ENCODE results near the gene UGT1A10.
"Not testable (repeated sequence)": the region's sequence is repeated elsewhere in the genome, so short reads cannot be mapped to it uniquely, and the experiment has no call there.

Gene UGT1A10

GRCh38 chr2:233746475-233747282 is 110.4 kb downstream of the UGT1A10 start:
- DNase-seq: no peak

GRCh38 chr2:233747283-233747544 is 111.0 kb downstream of the UGT1A10 start:
- DNase-seq: no peak

DNA sequence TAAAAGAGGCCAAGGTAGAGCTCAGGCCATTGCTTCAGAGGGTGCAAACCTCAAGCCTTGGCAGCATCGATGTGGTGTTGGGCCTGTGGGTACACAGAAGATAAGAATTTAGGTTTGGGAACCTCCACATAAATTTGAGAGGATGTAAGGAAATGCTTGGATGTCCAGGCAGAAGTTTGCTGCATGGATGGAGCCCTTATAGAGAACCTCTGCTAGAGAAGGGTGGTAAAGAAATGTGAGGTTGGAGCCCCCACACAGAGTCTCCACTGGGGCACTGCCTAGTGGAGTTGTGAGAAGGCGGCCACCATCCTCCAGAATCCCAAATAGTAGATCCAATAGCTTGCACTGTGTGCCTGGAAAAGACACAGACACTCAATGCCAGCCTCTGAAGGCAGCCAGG is 114.4 kb downstream of the UGT1A10 start:
- not testable (repeated sequence) for DNase-seq

- DNase-seq: not testable (repeated sequence)
Observed at GRCh38 chr2:233751212-233752009, 115.2 kb downstream of the UGT1A10 start.

- DNase-seq: no peak
Observed at GRCh38 chr2:233754872-233755611, 118.8 kb downstream of the UGT1A10 start.

DNA sequence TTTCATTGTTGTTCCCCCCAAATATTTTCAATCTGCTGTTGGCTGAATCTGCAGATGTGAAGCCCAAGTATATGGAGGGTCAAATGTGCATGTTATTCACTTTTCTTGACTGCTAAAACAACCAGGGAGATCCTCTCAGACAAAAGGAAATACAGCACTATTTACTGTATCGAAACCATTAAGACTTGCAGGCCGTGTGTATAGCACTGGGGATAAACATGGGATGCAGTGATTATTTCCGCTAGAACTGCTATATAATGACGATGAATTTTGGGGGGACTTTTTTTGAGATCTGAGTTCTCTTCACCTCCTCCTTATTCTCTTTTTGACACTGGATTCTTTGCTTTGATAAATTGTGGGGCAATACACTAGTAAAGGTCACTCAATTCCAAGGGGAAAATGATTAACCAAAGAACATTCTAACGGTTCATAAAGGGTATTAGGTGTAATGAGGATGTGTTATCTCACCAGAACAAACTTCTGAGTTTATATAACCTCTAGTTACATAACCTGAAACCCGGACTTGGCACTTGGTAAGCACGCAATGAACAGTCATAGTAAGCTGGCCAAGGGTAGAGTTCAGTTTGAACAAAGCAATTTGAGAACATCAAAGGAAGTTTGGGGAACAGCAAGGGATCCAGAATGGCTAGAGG is 120.3 kb downstream of the UGT1A10 start:
- DNase-seq: no peak

- no peak for DNase-seq
Observed at GRCh38 chr2:233758141-233758540, 121.9 kb downstream of the UGT1A10 start.

DNA sequence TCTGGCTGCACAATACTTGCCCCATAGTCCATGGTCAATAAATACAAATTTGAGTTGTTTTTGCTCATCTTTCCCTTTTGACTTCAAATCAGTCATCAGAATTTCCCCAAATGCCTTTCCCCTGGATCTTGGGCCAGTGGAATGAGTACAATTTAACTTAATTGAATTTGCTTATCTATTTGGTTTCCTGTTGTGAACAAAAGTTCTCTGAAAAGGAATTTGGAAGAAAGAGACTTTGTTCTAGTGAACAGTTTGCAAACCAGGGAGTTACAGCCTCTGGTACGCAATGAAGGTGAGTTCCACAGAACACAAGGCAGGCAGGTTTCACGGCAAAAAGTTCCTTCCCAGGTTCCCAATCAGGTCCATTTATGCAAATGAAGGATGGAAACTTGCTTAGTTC is 122.6 kb downstream of the UGT1A10 start:
- no peak for DNase-seq

- no peak for DNase-seq
Observed at GRCh38 chr2:233760043-233760442, 123.8 kb downstream of the UGT1A10 start, which contains the start of gene UGT1A1. Gene UGT1A1 (plus strand): TSS chr2:233760270. CDS start chr2:233760288, 18 bp downstream.

DNA sequence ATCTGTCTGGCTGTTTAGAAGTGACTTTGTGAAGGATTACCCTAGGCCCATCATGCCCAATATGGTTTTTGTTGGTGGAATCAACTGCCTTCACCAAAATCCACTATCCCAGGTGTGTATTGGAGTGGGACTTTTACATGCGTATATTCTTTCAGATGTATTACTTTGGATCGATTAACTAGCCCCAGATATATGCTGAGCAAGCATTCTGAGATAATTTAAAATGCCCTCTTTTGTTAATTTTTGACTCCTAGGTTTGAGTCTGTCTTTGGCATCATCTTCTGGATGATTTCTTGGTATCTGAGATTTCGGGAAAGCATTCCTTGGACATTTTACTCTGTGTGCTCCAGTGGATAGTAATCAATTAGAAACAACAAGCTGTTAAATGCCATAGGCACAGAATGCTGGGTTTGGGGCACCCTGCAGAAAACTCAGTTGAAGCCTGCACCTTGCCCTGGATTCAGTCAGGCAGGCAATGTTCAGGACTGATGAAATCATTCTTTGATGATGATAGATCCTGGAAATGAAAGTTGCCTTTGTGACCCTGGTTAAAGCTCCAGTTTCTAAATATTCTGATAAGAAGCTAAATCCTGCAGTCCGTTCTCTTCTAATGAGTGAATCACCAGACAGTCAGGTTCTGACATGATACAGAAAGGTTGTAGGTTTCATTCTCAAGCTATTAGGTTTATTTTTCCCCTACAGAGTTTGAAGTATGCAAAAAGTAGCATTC is 125.0 kb downstream of the UGT1A10 start:
- DNase-seq: no peak

GRCh38 chr2:233764264-233764663 is 128.0 kb downstream of the UGT1A10 start:
- no peak for DNase-seq

DNA sequence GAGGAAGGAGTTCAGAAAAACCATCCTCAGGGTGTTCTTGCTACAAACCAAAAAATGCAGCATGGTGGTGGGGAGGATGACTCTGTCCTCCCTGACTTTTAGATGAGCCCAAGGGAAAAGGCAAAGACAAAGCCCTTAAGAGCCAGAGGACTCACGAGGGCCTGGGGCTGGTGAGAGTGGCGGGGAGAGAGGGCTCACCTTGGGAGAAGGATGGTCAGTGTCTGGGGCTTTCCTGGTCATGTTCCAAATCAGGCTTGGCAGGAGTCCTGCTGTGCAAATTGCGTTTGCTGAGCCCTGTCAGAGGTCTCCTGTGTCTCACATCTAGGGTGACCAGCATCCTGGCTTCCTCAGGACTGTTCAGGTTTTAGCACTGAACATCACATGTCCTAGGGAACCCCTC is 128.5 kb downstream of the UGT1A10 start:
- DNase-seq: no peak

DNA sequence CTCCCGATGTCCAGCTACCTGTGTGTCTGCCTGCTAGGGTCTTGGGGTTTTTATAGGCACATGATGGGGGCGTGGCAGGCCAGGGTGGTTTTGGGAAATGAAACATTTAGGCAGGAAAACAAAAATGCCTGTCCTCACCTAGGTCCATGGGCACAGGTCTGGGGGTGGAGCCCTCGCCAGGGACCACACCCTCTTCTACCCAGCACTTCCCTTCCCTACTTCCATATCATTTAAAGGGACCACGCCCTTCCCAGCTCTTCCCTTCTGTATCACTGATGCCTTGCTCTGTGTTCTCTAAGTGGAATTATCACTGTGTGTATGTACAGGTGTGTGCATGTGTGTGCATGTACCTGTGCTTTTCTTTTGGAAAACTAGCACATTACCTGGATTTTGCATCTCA is 130.2 kb downstream of the UGT1A10 start:
- DNase-seq: no peak

DNA sequence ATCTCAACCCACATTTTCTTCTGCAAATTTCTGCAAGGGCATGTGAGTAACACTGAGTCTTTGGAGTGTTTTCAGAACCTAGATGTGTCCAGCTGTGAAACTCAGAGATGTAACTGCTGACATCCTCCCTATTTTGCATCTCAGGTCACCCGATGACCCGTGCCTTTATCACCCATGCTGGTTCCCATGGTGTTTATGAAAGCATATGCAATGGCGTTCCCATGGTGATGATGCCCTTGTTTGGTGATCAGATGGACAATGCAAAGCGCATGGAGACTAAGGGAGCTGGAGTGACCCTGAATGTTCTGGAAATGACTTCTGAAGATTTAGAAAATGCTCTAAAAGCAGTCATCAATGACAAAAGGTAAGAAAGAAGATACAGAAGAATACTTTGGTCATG is 131.8 kb downstream of the UGT1A10 start:
- no peak for DNase-seq

- DNase-seq: no peak
Observed at GRCh38 chr2:233769260-233769659, 133.0 kb downstream of the UGT1A10 start.

- no peak for DNase-seq
Observed at GRCh38 chr2:233772153-233772552, 135.9 kb downstream of the UGT1A10 start.

DNA sequence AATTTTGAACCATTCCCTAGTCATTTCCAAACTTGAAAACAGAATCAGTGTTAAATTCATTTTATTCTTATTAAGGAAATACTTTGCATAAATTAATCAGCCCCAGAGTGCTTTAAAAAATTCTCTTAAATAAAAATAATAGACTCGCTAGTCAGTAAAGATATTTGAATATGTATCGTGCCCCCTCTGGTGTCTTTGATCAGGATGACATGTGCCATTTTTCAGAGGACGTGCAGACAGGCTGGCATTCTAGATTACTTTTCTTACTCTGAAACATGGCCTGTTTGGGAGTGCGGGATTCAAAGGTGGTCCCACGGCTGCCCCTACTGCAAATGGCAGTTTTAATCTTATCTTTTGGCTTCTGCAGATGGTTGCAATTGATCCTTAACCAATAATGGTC is 136.3 kb downstream of the UGT1A10 start:
- DNase-seq: no peak

DNA sequence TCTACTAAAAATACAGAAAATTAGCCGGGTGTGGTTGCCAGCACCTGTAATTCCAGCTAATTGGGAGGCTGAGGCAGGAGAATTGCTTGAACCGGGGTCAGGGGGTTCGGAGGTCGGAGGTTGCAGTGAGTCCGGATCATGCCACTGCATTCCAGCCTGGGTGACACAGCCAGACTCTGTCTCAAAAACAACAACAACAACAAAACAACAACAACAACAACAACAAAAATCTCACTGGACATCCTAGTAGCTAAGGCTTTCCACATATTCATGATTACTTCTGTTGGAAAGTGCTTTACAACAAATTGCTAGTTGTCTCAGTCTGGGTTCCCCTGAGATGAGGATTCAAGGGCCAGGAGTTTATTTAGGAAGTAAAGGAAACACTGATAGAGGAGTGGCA is 137.6 kb downstream of the UGT1A10 start:
- DNase-seq: no peak

GRCh38 chr2:233775414-233775813 is 139.2 kb downstream of the UGT1A10 start:
- no peak for DNase-seq

- DNase-seq: no peak
Observed at GRCh38 chr2:233778030-233778429, 141.8 kb downstream of the UGT1A10 start, which contains the start of gene MROH2A. Gene MROH2A (plus strand): TSS chr2:233778330. CDS start chr2:233779359, 1,029 bp downstream.

GRCh38 chr2:233779722-233780121 is 143.5 kb downstream of the UGT1A10 start:
- no peak for DNase-seq

- DNase-seq: no peak
Observed at GRCh38 chr2:233780771-233781170, 144.5 kb downstream of the UGT1A10 start.

Measured in CD4-positive, alpha-beta T cell treated with Interleukin-17A for 1 hour (primary cell).